Right lobe of liver (tissue), 6 donors: ENCODE measurements around the gene YJEFN3. TPM values are rescaled to one million over a fixed set of nuclear protein-coding genes. Genes with fewer than 3 reads are reported as not detected.

Experiments used
- ATAC-seq, 4 donors: fragments of 200-7000 bp; cut with Tn5 transposase; one replicate each; pipeline ENCODE4 v1.9.1; 2020; ENCODE audit warnings: mild to moderate bottlenecking in 4 of 4, moderate library complexity in 4 of 4
- DNase-seq, 3 donors: peaks; one replicate each; pipeline ENCODE4 v3.0.0-alpha.2; 2020
- H3K27ac ChIP-seq, 3 donors: fragments of 200-600 bp; one replicate each; pipeline ENCODE4 v1.8.0; 2022
- H3K27me3 ChIP-seq, 2 donors: fragments of 200-600 bp; one replicate each; pipeline ENCODE4 v1.8.0; 2022
- H3K36me3 ChIP-seq, 4 donors: fragments of 200-600 bp; sonication (generic) in 1 of 4; one replicate each; pipeline versions ENCODE4 v1.5.1 to v1.8.0; 2017 to 2022; ENCODE audit warnings: control low read depth in 1 of 4
- H3K4me1 ChIP-seq, 4 donors: fragments of 200-600 bp; sonication (generic) in 1 of 4; one replicate each; pipeline versions ENCODE4 v1.5.1 to v1.8.0; 2017 to 2022; ENCODE audit warnings: control low read depth in 1 of 4
- H3K4me3 ChIP-seq, 3 donors: fragments of 200-600 bp; one replicate each; pipeline ENCODE4 v1.8.0; 2022
- H3K9me3 ChIP-seq, 4 donors: fragments of 200-600 bp; sonication (generic) in 1 of 4; one replicate each; pipeline versions ENCODE4 v1.5.1 to v1.8.0; 2017 to 2022; ENCODE audit warnings: control low read depth in 1 of 4
- POLR2A ChIP-seq: fragments of 450-650 bp; IDR thresholded peaks from one replicate; pipeline ENCODE4 v1.6.1; 2017; ENCODE audit warnings: antibody characterized with exemption, mild to moderate bottlenecking
- whole genome bisulfite sequencing: methylation state at CpG from one replicate; pipeline ENCODE4 v1.1.6; 2018; ENCODE audit warnings: low coverage, low lambda C conversion rate; ENCODE audit not compliant: insufficient coverage; ENCODE audit errors: missing lambda C conversion rate; 5-methylcytosine and 5-hydroxymethylcytosine counted together
- intact Hi-C, 2 donors: fragments of 100-400 bp; cut with DNase I; formaldehyde crosslinking; loops; one replicate each; pipeline versions ENCODE4 v1.11.2 to v1.14.1; 2022
- total RNA-seq, 6 experiments: library from RNA; depleted of rRNA in 2 of 6; stranded (reverse); fragments of >200 nt in 2 of 6; fragmentation: NEBNext Ultra II Directional in 3 of 6; extraction: Animal tissue kit (Norgen Biotek cat#: 25700) in 3 of 6; gene quantifications; one replicate each; pipeline versions ENCODE4 v1.1.0 to v1.2.4, GENCODE V29; 2016 to 2023
- TF ChIP-seq, protein P1 (sequence below), 4 donors: fragments of 200-600 bp in 3 of 4; fragments of 450-650 bp in 1 of 4; IDR thresholded peaks; one replicate each; pipeline versions ENCODE4 v1.5.1 to v1.8.0; 2016 to 2022; ENCODE audit warnings: antibody characterized with exemption in 4 of 4, mild to moderate bottlenecking in 2 of 4
- donor health status: DM: no; HTN: yes; CAD: no.
- donor health status: DM: no; HTN: no; CAD: no.
- donor health status: DM: no; HTN: no; CAD: no.
- donor health status: DM: no; HTN: yes; CAD: no.
- donor health status: DM: no; HTN: yes; CAD: no.

YJEFN3 gene
- total RNA-seq, 6 experiments from 2014 or later: 0.31 to 4.2 (median 1.8) TPM

DNA sequence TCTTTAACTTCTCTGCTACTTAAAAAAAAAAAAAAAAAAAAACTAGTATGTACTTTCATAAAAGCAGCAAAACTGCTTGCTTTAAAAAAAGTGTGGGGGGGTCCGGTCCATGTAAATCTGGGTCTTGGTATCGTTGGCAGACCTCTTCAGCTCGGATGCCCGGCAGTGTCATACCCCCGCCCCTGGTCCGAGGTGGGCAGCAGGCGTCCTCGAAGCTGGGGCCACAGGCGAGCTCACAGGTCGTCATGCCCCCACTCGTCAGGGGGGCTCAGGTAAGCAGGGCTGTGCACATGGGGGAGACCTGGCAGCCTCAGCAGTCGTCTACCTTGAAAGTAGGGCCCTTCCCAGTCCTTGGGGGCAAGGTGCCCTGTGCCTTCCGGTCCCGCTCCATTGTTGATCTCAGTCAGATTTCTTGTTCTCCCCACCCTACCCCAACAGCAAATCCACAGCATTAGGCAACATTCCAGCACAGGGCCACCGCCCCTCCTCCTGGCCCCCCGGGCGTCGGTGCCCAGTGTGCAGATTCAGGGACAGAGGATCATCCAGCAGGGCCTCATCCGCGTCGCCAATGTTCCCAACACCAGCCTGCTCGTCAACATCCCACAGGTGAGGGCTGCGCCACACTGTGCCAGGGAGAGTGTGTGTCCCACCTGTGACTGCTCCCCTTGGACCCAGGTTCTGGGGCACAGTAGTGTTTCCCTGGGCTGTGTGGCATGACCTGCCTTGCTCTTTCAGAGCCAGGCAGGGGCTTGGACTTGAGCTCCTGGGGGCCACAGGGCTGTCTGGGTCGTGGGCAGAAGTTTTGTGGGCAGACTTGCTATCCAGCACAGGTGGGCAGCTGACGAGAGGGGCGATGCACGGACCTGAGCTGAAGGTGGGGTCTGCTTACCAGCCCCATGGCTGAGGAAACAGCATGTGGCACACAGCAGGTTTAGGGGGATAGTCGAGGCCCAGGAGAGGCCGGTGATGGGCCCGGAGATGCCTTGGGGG lies 32.8 kb upstream of the YJEFN3 start:
- intact Hi-C loops: loop anchor here in 1 of 2 donors (10.0 kb wide), 1 partner anchor 301 kb away; the partner anchor contains the start of genes BORCS8 and RFXANK
- Histone ChIP-seq H3K9me3 (no peaks in the 10 kb centered on the region), H3K4me1 (no peaks in the 10 kb centered on the region), H3K4me3 (no peak overlapping the region), H3K36me3 (peaks cover 3 to 69% (median 18%) of the 10 kb centered on the region in 4 donors), H3K27ac (no peak overlapping the region), H3K27me3 (no peaks in the 10 kb centered on the region)
- TF ChIP-seq, protein P1, sequence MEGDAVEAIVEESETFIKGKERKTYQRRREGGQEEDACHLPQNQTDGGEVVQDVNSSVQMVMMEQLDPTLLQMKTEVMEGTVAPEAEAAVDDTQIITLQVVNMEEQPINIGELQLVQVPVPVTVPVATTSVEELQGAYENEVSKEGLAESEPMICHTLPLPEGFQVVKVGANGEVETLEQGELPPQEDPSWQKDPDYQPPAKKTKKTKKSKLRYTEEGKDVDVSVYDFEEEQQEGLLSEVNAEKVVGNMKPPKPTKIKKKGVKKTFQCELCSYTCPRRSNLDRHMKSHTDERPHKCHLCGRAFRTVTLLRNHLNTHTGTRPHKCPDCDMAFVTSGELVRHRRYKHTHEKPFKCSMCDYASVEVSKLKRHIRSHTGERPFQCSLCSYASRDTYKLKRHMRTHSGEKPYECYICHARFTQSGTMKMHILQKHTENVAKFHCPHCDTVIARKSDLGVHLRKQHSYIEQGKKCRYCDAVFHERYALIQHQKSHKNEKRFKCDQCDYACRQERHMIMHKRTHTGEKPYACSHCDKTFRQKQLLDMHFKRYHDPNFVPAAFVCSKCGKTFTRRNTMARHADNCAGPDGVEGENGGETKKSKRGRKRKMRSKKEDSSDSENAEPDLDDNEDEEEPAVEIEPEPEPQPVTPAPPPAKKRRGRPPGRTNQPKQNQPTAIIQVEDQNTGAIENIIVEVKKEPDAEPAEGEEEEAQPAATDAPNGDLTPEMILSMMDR (IDR thresholded peaks at IDR 0.05): no peak
- no peak for TF ChIP-seq POLR2A
- WGBS: 90% methylated on average over 4 of the region's 30 CpGs
- no peak for ATAC-seq
- peak in 1 of 3 donors; percentile 53 for DNase-seq

DNA sequence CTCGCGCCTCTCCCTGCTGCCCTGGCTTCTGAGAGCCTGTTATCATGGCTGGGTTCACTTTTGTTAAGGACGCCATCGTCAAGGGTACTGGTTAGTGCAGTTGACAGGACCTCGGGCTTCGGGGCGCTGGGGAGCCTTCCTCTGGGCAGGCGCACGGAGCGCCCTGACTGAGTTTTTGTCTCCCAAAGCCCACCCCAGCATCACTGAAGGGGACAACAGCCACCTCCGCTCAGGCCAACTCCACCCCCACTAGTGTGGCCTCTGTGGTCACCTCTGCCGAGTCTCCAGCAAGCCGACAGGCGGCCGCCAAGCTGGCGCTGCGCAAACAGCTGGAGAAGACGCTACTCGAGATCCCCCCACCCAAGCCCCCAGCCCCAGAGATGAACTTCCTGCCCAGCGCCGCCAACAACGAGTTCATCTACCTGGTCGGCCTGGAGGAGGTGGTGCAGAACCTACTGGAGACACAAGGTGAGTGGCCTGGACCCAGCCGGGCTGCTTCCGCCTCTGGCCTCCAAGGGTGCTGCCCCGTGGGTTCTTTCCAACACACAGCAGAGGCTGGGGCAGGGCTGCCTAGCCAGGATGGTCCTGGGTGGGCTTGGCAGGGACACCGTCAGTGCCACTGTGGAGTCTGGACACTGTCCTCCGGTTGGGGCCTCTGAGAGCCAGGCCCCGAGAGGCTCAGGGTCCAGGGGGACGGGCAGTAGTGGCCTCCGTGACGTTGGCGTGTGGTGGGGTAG lies 30.3 kb upstream of the YJEFN3 start:
- WGBS: 90% methylated on average over 11 of the region's 33 CpGs
- intact Hi-C loops: loop anchor here in 1 of 2 donors (10.0 kb wide), 1 partner anchor 304 kb away; the partner anchor contains the start of genes BORCS8 and RFXANK
- Histone ChIP-seq H3K9me3 (no peaks in the 10 kb centered on the region), H3K27ac (no peak overlapping the region), H3K36me3 (peaks cover 7 to 85% (median 26%) of the 10 kb centered on the region in 4 donors), H3K4me3 (no peak overlapping the region), H3K27me3 (no peaks in the 10 kb centered on the region), H3K4me1 (no peaks in the 10 kb centered on the region)
- ATAC-seq (no peak), DNase-seq (no peak)
- TF ChIP-seq, protein P1 (IDR thresholded peaks at IDR 0.05): no peak
- no peak for TF ChIP-seq POLR2A

DNA sequence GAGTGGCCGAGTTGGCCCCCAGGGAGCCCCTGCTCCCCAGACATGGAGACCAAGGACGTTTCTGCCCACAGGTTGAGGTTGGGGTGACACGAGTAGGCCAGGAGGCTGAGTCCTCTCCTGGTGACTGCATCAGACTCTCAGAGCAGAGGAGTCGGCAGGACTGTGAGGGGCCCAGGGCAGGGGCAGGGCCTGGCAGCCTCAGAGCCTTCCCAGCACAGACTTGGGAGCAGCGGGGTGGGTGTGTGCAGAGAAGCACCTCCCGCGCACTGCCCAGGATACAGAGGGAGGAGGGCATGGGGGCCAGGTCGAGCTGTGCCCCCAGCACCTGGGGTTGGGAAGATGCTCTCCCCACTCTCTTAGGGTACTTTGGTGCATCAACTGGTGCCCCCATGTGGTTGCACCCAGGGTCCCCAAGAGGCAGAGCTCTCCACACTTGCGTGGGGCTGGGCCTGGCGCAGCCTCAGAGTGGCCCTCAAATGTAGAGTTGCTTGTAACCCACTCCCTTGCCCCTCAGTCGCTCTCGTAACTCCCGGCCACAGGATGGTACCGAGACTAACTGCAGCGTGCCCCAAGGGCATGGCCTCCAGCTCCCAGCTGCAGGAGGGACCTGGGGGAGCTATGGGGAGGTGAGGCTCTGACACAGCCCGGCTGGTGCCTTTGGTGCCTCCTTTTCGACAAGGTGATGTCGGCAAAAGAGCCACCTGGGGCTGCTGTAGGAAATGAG lies 29.3 kb upstream of the YJEFN3 start:
- Histone ChIP-seq H3K27me3 (no peaks in the 10 kb centered on the region), H3K4me3 (no peak overlapping the region), H3K36me3 (peaks cover 7 to 77% (median 24%) of the 10 kb centered on the region in 4 donors), H3K4me1 (no peaks in the 10 kb centered on the region), H3K27ac (no peak overlapping the region), H3K9me3 (no peaks in the 10 kb centered on the region)
- intact Hi-C loops: loop anchor here in 1 of 2 donors (10.0 kb wide), 1 partner anchor 305 kb away; the partner anchor contains the start of genes BORCS8 and RFXANK
- peak in 1 of 4 donors; percentile 4 for ATAC-seq
- TF ChIP-seq, protein P1 (IDR thresholded peaks at IDR 0.05): no peak
- TF ChIP-seq POLR2A: no peak
- DNase-seq: no peak
- WGBS: 88% methylated on average over 5 of the region's 18 CpGs
